Measurements from ENCODE around the gene CDH8.
"Not testable (repeated sequence)": the region's sequence is repeated elsewhere in the genome, so short reads cannot be mapped to it uniquely, and the experiment has no call there.

Gene CDH8

GRCh38 chr16:61929776-61930175, 106.5 kb downstream of the CDH8 start:
- DNase-seq, result no peak

GRCh38 chr16:61926766-61927165, 109.5 kb downstream of the CDH8 start:
- peak; percentile 8 for DNase-seq

GRCh38 chr16:61923629-61924028, 112.6 kb downstream of the CDH8 start:
- no peak for DNase-seq

- DNase-seq, result no peak
These were observed 114.9 kb downstream of the CDH8 start for GRCh38 chr16:61921373-61921772.

GRCh38 chr16:61917865-61918826, 118.1 kb downstream of the CDH8 start:
- not testable (repeated sequence) for DNase-seq

- DNase-seq, result no peak
These were observed 120.7 kb downstream of the CDH8 start for GRCh38 chr16:61915569-61915968.

GRCh38 chr16:61909074-61909473, 127.2 kb downstream of the CDH8 start:
- no peak for DNase-seq

GRCh38 chr16:61908426-61908825, 127.8 kb downstream of the CDH8 start:
- no peak for DNase-seq

GRCh38 chr16:61901689-61902088, 134.5 kb downstream of the CDH8 start:
- no peak for DNase-seq

GRCh38 chr16:61900482-61900881, 135.8 kb downstream of the CDH8 start:
- peak; percentile 78 for DNase-seq

- no peak for DNase-seq
These were observed 138.6 kb downstream of the CDH8 start for GRCh38 chr16:61897657-61898056.

GRCh38 chr16:61892531-61892930, 143.7 kb downstream of the CDH8 start:
- no peak for DNase-seq

- DNase-seq, result no peak
These were observed 144.8 kb downstream of the CDH8 start for GRCh38 chr16:61891460-61891859.

- no peak for DNase-seq
These were observed 145.9 kb downstream of the CDH8 start for GRCh38 chr16:61890386-61890785.

GRCh38 chr16:61887903-61888302, 148.3 kb downstream of the CDH8 start:
- peak; percentile 88 for DNase-seq

GRCh38 chr16:61885343-61885742, 150.9 kb downstream of the CDH8 start:
- DNase-seq, result no peak

GRCh38 chr16:61879306-61879705, 156.9 kb downstream of the CDH8 start:
- DNase-seq, result no peak

- DNase-seq, result no peak
These were observed 158.8 kb downstream of the CDH8 start for GRCh38 chr16:61877436-61877835.

- no peak for DNase-seq
These were observed 163.5 kb downstream of the CDH8 start for GRCh38 chr16:61872778-61873119.

- no peak for DNase-seq
These were observed 164.1 kb downstream of the CDH8 start for GRCh38 chr16:61871837-61872777.

- no peak for DNase-seq
These were observed 173.8 kb downstream of the CDH8 start for GRCh38 chr16:61862221-61863155.

- DNase-seq, result peak; percentile 70
These were observed 177.2 kb downstream of the CDH8 start for GRCh38 chr16:61858988-61859387.

GRCh38 chr16:61842666-61843065, 193.6 kb downstream of the CDH8 start:
- no peak for DNase-seq
